Measurements from ENCODE around the gene COQ10A. TPM values are rescaled to one million over a fixed set of nuclear protein-coding genes. Genes with fewer than 3 reads are reported as not detected.
"Not testable (repeated sequence)": the region's sequence is repeated elsewhere in the genome, so short reads cannot be mapped to it uniquely, and the experiment has no call there.

Gene COQ10A
- total RNA-seq, 1 experiment from 2014 or later, result 14.4 TPM

DNA sequence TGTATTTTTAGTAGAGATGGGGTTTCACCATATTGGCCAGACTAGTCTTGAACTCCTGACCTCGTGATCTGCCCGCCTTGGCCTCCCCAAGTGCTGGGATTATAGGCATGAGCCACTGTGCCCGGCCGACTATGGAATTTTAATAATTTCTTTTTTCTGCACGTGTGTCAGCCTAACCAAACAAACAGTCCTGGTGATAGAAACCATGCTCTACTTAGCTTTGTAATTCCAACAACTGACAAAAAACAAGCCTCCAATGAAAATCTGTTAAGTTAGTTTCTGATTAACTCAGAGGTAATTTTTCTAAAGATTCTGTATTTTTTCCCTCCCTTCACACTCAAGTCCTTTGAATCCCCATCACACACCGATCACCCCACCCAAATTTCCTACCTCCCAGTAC lies 15.3 kb downstream of the COQ10A start:
- H3K27ac ChIP-seq, result no peak overlapping the region
- DNase-seq, result no peak
- peaks cover 83% of the 10 kb centered on the region for H3K36me3 ChIP-seq
- no peak overlapping the region for H3K4me3 ChIP-seq
- no peaks in the 10 kb centered on the region for H3K4me1 ChIP-seq
- no peaks in the 10 kb centered on the region for H3K9me3 ChIP-seq (replicated peaks)
- no peaks in the 10 kb centered on the region for H3K27me3 ChIP-seq

DNA sequence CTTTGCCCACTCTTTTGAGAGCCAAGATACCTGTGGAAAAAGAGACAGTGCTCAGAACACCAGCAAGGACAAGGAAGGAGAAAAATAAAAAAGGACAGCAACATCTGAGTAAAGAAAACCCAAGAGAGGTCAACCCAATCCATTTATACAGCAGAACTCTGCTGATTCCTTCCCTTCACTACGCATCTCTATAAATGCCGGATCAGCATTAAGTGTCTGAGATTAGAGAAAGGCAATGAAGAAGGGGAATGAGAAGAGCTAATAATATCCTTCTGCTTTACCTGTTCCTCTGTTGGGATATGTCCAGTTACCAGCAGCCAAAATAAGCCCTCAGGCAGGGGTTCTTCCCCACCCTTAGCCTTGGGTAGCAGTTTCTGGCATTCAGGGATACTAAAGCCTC lies 15.8 kb downstream of the COQ10A start:
- peaks cover 82% of the 10 kb centered on the region for H3K36me3 ChIP-seq
- H3K4me1 ChIP-seq, result no peaks in the 10 kb centered on the region
- no peak overlapping the region for H3K4me3 ChIP-seq
- H3K9me3 ChIP-seq (replicated peaks), result no peaks in the 10 kb centered on the region
- DNase-seq, result no peak
- no peak overlapping the region for H3K27ac ChIP-seq
- H3K27me3 ChIP-seq, result no peaks in the 10 kb centered on the region

DNA sequence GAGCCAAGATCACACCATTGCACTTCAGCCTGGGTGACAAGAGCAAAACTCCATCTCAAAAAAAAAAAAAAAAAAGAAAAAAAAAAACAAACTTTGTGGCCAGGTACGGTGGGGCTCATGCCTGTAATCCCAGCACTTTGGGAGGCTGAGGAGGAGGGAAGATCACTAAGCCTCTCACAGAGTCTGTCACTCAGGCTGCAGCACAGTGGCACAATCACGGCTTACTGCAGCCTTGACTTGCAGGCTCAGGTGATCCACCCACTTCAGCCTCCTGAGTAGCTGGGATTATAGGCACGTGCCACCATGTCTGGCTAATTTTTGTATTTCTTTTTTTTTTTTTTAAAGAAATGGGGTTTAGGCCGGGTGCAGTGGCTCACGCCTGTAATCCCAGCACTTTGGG lies 17.5 kb downstream of the COQ10A start:
- not testable (repeated sequence) for DNase-seq; H3K27ac ChIP-seq; H3K4me1 ChIP-seq; H3K9me3 ChIP-seq (replicated peaks); H3K4me3 ChIP-seq; H3K27me3 ChIP-seq
- H3K36me3 ChIP-seq, result peaks cover 77% of the 10 kb centered on the region

DNA sequence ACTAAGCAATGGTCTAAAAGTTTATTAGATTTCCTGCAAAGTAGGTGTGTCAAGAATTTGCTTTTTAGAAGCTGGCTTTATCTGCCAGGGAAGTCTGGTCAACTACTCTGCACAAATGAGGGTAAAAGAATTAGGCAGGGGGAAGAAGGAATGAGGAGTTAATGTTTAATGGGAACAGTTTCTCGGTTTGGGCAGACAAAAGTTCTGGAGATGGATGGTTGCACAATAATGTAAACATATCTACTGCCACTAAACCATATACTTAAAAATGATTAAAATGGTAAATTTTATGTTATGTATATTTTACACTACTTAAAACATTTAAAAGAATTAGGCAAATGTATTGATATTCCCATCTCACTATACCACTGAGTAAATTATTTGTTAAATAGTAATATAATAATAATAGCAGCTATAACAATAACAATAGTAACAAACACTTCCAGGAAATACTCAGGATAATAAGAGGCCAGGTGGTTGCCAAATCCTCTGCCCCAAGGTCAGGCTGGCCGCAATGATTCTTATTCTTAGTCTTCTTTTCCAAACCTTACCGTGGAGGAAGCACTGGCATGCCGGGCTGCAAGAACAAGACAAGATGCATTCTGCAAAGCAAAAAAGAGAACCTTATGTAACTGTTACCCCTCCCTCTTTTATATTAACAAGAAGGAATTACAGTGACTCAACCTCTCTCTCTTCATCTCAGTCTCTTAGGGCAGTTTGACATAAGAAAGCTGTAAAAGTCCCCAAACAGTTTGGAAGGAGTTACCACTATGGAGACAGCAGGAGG lies 19.5 kb downstream of the COQ10A start:
- H3K27ac ChIP-seq, result no peak overlapping the region
- no peaks in the 10 kb centered on the region for H3K9me3 ChIP-seq (replicated peaks)
- H3K4me1 ChIP-seq, result no peaks in the 10 kb centered on the region
- no peaks in the 10 kb centered on the region for H3K27me3 ChIP-seq
- H3K4me3 ChIP-seq, result no peak overlapping the region
- no peak for DNase-seq
- H3K36me3 ChIP-seq, result peaks cover 76% of the 10 kb centered on the region

DNA sequence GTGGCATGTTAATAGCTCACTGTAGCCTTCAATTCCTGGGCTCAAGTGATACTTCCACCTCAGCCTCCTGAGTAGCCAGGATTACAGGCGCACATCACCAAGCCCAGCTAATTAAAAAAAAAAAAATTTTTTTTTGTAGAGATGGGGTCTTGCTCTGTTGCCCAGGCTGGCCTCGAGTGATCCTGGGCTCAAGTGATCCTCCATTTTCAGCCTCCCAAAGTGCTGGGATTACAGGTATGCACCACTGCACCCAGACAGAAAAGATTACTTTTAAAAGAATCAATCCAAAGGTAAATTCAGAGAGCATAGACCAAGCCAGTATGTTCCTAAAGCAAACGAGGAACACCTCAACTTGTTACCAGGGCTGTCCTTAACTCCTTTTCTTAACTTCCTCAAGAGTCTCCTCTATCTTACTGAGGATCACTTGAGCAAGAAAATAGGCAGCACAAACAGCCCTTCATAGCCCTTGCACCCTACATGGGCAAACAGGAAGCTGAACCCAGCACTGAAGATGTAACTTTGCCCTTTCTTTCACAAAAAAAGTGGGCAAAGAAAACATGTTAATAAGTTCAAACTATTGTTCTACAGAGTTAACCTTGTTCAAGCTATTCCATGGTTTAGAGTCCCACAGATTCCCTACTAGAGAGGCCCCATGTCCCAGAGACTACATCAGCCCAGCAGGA lies 22.1 kb downstream of the COQ10A start:
- H3K27ac ChIP-seq, result no peak overlapping the region
- H3K4me1 ChIP-seq, result no peaks in the 10 kb centered on the region
- H3K27me3 ChIP-seq, result no peaks in the 10 kb centered on the region
- H3K36me3 ChIP-seq, result peaks cover 65% of the 10 kb centered on the region
- H3K9me3 ChIP-seq (replicated peaks), result no peaks in the 10 kb centered on the region
- H3K4me3 ChIP-seq, result no peak overlapping the region
- DNase-seq, result no peak

DNA sequence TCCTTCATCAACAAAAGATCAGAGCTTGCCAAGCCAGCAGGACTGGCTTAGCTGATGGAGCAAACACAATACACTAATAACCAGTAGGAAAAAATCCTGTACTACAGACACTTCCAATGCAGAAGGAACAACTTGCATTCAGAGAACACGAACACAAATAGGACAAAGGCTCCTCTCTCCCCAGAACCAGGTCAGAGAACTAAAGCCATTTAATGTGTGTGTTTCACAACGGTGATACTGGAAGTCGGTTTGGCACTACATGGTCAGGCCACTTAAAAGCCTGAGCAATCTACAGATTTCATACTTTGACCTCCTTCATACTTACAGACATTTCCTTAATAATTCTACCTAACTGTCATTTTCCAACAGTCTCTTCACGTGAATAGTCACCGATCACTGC lies 27.1 kb downstream of the COQ10A start:
- Histone ChIP-seq H3K9me3 (replicated peaks) (no peaks in the 10 kb centered on the region), H3K27me3 (no peaks in the 10 kb centered on the region), H3K36me3 (peaks cover 58% of the 10 kb centered on the region), H3K27ac (no peak overlapping the region), H3K4me1 (0 out of 2 replicates have a peak, but pooled peaks cover 2% of the 10 kb centered on the region), H3K4me3 (no peak overlapping the region)
- no peak for DNase-seq

DNA sequence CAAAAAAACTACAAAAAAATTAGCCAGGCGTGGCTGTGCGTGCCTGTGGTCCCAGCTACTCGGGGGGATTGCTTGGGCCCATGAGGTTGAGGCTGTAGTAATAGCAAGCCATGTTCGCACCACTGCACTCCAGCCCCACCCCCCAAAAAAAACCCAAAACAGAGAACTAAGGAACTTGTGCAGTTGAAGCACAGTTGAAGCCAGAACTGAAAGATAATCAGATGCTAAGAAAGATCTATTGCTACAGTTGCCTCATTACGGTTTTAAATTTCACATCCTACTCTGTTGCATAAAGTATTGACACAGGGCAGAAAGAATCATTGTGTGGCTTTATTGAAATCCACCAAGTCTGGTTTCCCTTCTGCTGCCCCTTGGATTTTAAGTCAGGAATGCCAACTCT lies 29.6 kb downstream of the COQ10A start:
- H3K36me3 ChIP-seq, result peaks cover 37% of the 10 kb centered on the region
- H3K27ac ChIP-seq, result no peak overlapping the region
- no peak for DNase-seq
- H3K27me3 ChIP-seq, result no peaks in the 10 kb centered on the region
- 0 out of 2 replicates have a peak, but pooled peaks cover 6% of the 10 kb centered on the region for H3K4me1 ChIP-seq
- H3K9me3 ChIP-seq (replicated peaks), result no peaks in the 10 kb centered on the region
- no peak overlapping the region for H3K4me3 ChIP-seq

DNA sequence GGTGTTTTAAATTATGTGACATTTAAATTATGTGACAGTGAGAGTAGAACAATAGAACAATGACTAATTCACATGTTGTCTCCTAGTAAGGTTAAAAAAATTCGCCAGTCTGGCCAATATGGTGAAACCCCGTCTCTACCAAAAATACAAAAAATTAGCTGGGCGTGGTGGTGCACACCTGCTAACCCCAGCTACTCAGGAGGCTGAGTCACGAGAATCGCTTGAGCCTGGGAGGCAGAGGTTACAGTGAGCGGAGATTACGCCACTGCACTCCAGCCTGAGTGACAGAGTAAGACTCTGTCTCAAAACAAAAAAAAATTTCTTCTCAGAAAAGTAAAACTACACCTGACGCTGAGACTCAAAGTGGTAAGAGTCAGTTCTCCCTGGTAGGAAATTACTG lies 30.7 kb downstream of the COQ10A start:
- Histone ChIP-seq H3K4me1 (peaks cover 10% of the 10 kb centered on the region; the same call in 1 of the 2 replicates), H3K27me3 (no peaks in the 10 kb centered on the region), H3K27ac (no peak overlapping the region), H3K36me3 (peaks cover 30% of the 10 kb centered on the region; the same call in 1 of the 2 replicates), H3K4me3 (no peak overlapping the region), H3K9me3 (replicated peaks) (no peaks in the 10 kb centered on the region)
- no peak for DNase-seq

DNA sequence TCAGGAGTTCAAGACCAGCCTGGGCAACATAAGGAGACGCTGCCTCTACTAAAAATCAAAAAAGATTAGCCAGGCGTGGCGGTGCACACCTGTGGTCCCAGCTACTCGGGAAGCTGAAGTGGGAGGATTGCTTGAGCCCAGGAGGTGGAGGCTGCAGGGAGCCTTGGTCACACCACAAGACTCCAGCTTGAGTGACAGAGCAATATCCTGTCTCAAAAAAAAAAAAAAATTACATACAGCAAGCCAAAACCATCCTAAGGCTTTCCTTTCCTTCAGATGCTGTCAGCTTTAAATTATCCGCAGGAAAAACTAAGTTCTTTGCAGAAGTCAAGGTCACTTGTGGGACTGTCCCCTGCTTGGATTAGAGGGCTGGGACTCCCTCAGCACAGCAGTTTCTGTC lies 32.1 kb downstream of the COQ10A start:
- no peak overlapping the region for H3K27ac ChIP-seq
- H3K4me1 ChIP-seq, result peaks cover 10% of the 10 kb centered on the region; the same call in 1 of the 2 replicates
- no peaks in the 10 kb centered on the region for H3K9me3 ChIP-seq (replicated peaks)
- H3K4me3 ChIP-seq, result peak overlapping the region; percentile 85
- peaks cover 25% of the 10 kb centered on the region; the same call in 1 of the 2 replicates for H3K36me3 ChIP-seq
- DNase-seq, result no peak
- H3K27me3 ChIP-seq, result no peaks in the 10 kb centered on the region

DNA sequence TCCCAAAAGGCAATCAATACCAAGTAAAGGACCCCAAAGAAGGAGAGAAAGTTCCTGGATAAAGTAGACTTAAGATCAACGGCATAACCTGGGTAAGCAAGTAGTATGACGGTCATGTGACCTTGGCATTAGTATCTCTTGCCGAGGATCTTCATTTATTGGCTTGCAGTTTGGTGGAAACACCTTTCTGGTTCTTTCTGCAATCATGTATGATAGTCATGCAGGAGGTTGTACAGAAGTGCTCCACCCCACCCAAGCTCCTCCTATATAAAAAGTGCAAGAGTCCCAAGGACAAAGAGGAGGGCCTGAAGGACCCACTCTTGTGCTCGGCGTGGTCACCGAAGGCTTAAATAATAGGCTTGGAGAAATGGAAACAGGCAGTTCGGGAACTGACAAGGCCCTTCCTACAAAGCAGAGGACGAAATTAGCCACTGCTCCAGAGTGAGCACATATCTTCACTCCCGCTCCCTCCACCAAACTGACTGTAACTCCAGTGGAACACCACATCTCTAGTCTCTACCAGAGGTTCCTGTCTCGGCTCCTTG lies 32.6 kb downstream of the COQ10A start:
- Histone ChIP-seq H3K27me3 (no peaks in the 10 kb centered on the region), H3K36me3 (peaks cover 22% of the 10 kb centered on the region; the same call in 1 of the 2 replicates), H3K27ac (peak overlapping the region; percentile 84), H3K9me3 (replicated peaks) (no peaks in the 10 kb centered on the region), H3K4me3 (peak overlapping the region; percentile 85), H3K4me1 (peaks cover 10% of the 10 kb centered on the region; the same call in 1 of the 2 replicates)
- DNase-seq, result no peak

DNA sequence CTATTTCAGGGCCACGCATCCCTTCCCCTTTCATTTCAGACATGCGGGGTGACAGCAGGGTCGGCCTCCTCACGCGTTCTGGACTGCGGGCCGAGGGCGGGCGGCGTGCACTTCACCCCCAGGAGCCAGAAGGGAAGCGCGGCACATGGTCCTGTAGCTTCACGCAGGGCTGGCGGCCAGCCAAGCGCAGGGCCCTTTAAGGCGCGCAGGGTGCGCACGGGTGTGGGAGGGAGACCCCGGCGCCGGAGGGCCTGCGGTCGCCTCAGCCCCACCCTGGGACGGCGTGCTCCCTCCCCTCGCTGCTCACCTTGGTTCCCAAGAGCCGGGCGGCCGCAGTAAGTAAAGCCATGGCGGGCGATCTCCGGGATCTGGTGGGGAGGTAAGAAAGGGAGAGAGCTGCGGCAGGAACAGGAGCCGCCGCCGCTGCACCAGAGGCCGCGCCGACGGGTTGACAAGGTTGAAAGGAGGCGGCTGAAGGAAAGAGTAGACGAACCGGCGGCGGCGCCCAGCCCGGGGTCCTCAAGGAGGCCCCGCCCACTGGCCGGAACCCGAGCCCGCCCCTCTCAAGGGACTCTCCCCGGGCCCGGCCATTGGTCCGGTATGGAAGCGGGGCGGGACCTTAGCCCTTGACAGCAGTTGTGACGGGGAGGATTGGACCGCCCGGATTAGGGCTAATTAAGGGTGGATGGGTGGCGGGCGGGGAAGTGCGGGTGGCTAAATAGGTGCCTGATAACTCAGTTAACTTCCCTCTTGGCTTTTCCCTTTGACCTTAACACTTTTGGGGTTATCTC lies 33.3 kb downstream of the COQ10A start, which contains the start of gene CS:
Gene CS (minus strand): TSS at position 478 of the 791 bp plus-strand sequence. CDS start 129 bp downstream, at position 349.
- H3K4me1 ChIP-seq, result peaks cover 10% of the 10 kb centered on the region; the same call in 1 of the 2 replicates
- no peaks in the 10 kb centered on the region for H3K27me3 ChIP-seq

DNA sequence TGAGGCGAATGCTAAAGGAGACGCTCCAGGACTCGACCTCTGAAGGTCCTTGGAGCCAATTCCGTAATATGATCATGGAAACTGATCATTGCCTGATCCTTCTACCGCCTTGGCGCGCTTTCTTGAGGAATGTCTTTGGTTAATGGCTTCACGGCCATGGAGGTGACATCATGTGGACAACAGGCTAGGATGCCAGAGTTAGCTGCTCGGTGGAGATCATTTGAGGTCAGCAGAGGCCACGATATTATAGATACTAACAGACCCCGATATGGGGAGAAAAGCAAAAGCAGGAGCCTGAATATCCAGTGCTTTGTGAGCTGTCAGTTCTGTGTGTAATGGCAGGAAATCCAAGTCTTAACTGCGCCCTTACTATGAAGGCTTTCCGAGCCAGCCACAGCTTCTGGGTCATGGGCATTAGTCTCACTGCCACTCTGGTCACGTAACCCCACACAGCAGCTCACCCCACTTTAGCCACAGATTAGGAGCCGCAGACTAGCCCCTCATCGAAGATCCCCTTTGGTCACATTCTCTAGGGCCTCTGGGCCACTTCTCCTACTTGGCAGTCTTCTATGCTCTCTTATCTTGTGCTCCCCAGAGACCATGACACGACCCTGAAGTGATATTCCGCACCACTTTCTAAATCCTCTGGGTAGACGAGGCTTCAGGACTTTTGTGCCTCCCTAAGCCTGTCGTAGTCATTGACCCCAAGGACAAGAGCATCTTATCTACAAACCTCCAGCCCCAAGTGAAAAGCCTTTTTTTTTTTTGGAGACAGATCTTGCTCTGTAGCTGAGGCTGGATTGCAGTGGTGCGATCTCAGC lies 34.1 kb downstream of the COQ10A start:
- peak overlapping the region; percentile 84 for H3K27ac ChIP-seq
- DNase-seq, result peak in 1 of 2 experiments; percentile 29
- peaks cover 10% of the 10 kb centered on the region; the same call in 1 of the 2 replicates for H3K4me1 ChIP-seq
- no peaks in the 10 kb centered on the region for H3K27me3 ChIP-seq
- H3K4me3 ChIP-seq, result peak overlapping the region; percentile 85
- H3K9me3 ChIP-seq (replicated peaks), result no peaks in the 10 kb centered on the region
- peaks cover 22% of the 10 kb centered on the region; the same call in 1 of the 2 replicates for H3K36me3 ChIP-seq

More for the DNA sequence above, 33.3 kb downstream of the COQ10A start, which contains the start of gene CS:
- H3K4me3 ChIP-seq, result peak within 1 kb of the TSS; percentile 85
- peak within 1 kb of the TSS; percentile 84 for H3K27ac ChIP-seq
- DNase-seq, result peak; percentile 99
- H3K36me3 ChIP-seq, result peaks cover 21% of the 10 kb centered on the region; the same call in 1 of the 2 replicates
- H3K9me3 ChIP-seq (replicated peaks), result no peaks in the 10 kb centered on the region

DNA sequence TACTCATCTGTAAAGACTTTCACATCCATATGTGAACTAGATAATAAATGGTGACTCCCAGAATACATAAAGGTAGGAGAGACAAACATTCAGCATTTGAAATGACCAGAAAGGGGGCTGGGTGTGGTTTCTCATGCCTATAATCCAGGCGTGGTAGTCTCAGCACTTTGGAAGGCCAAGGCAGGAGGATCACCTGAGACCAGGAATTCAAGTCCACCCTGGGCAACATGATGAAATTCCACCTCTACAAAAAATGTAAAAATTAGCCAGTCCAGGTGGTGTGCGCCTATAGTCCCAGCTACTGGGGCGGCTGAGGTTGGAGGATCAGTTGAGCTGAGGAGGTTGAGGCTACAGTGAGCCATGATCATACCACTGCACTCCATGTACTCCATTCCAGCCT lies 37.5 kb downstream of the COQ10A start:
- Histone ChIP-seq H3K27ac (no peak overlapping the region), H3K36me3 (peaks cover 22% of the 10 kb centered on the region), H3K4me1 (peaks cover 8% of the 10 kb centered on the region; the same call in 1 of the 2 replicates), H3K27me3 (no peaks in the 10 kb centered on the region), H3K4me3 (no peak overlapping the region), H3K9me3 (replicated peaks) (no peaks in the 10 kb centered on the region)
- no peak for DNase-seq
